Liver (tissue), 9 donors: ENCODE data around the gene LRIG1. TPM values are rescaled to one million over a fixed set of nuclear protein-coding genes. Genes with fewer than 3 reads are reported as not detected.

Experiments used
- DNase-seq: peaks from one replicate; pipeline ENCODE4 v3.0.0-alpha.2; 2017; ENCODE audit warnings: low spot score
- H3K27ac ChIP-seq, 2 donors: one replicate each; pipeline ENCODE4 v1.7.0; 2013; ENCODE audit warnings: inconsistent platforms in 2 of 2, low read length in 2 of 2, control low read depth in 1 of 2, low read depth in 1 of 2, mild to moderate bottlenecking in 1 of 2
- H3K27me3 ChIP-seq, 4 donors: one replicate each; pipeline versions ENCODE4 v1.6.1 to v1.7.0; 2013; ENCODE audit warnings: low read length in 3 of 4, inconsistent platforms in 1 of 4, mild to moderate bottlenecking in 1 of 4, moderate library complexity in 1 of 4; ENCODE audit not compliant: control insufficient read depth in 4 of 4, insufficient read depth in 4 of 4
- H3K36me3 ChIP-seq, 4 donors: one replicate each; pipeline versions ENCODE4 v1.6.1 to v1.7.0; 2013; ENCODE audit warnings: low read length in 3 of 4, mild to moderate bottlenecking in 3 of 4, low read depth in 1 of 4, moderate library complexity in 1 of 4; ENCODE audit not compliant: control insufficient read depth in 4 of 4, insufficient read depth in 3 of 4
- H3K4me1 ChIP-seq, 4 donors: one replicate each; pipeline versions ENCODE4 v1.6.1 to v1.7.0; 2013; ENCODE audit warnings: low read length in 3 of 4, mild to moderate bottlenecking in 3 of 4, moderate library complexity in 1 of 4; ENCODE audit not compliant: control insufficient read depth in 4 of 4, insufficient read depth in 4 of 4
- H3K4me3 ChIP-seq, 3 donors: one replicate each; pipeline versions ENCODE4 v1.6.1 to v1.7.0; 2013; ENCODE audit warnings: low read length in 3 of 3, control low read depth in 1 of 3, low read depth in 1 of 3, mild to moderate bottlenecking in 1 of 3
- H3K9ac ChIP-seq, 2 donors: one replicate each; pipeline ENCODE4 v1.7.0; 2013; ENCODE audit warnings: low read length in 2 of 2, mild to moderate bottlenecking in 2 of 2, moderate library complexity in 2 of 2, control low read depth in 1 of 2, low read depth in 1 of 2
- H3K9me3 ChIP-seq, 4 donors: one replicate each; pipeline versions ENCODE4 v1.6.1 to v1.7.0; 2013; ENCODE audit warnings: low read length in 3 of 4; ENCODE audit not compliant: control insufficient read depth in 4 of 4
- CTCF ChIP-seq: fragments of 150-350 bp; IDR thresholded peaks from 2 replicates; pipeline ENCODE4 v1.5.1; 2017; ENCODE audit warnings: improper control_type of control experiment, low read depth, low read length; ENCODE audit not compliant: missing input control
- EGR1 ChIP-seq, 2 donors: IDR thresholded peaks; 2 replicates each; pipeline ENCODE4 v1.6.1; 2016 to 2018; ENCODE audit warnings: antibody characterized with exemption in 2 of 2, low read depth in 2 of 2
- FOXA2 ChIP-seq: IDR thresholded peaks from 2 replicates; pipeline ENCODE4 v1.6.1; 2016; ENCODE audit warnings: antibody characterized with exemption
- GABPA ChIP-seq, 2 donors: IDR thresholded peaks in 1 of 2; conservative IDR thresholded peaks in 1 of 2; 2 replicates each; pipeline ENCODE4 v1.6.1; 2016; ENCODE audit warnings: antibody characterized with exemption in 2 of 2, mild to moderate bottlenecking in 1 of 2, moderate library complexity in 1 of 2
- HNF4A ChIP-seq, 2 donors: conservative IDR thresholded peaks; 2 replicates each; pipeline ENCODE4 v1.6.1; 2016; ENCODE audit warnings: antibody characterized with exemption in 2 of 2, mild to moderate bottlenecking in 2 of 2
- HNF4G ChIP-seq: IDR thresholded peaks from 2 replicates; pipeline ENCODE4 v1.6.1; 2016; ENCODE audit warnings: antibody characterized with exemption
- MAX ChIP-seq: IDR thresholded peaks from 2 replicates; pipeline ENCODE4 v1.6.1; 2016; ENCODE audit warnings: antibody characterized with exemption
- NR2F2 ChIP-seq: IDR thresholded peaks from 2 replicates; pipeline ENCODE4 v1.6.1; 2016; ENCODE audit warnings: antibody characterized with exemption
- RXRA ChIP-seq, 2 donors: IDR thresholded peaks; 2 replicates each; pipeline ENCODE4 v1.6.1; 2017 to 2018; ENCODE audit warnings: antibody characterized with exemption in 2 of 2, mild to moderate bottlenecking in 1 of 2
- SP1 ChIP-seq: IDR thresholded peaks from 2 replicates; pipeline ENCODE4 v1.6.1; 2018; ENCODE audit warnings: antibody characterized with exemption, mild to moderate bottlenecking
- TAF1 ChIP-seq: conservative IDR thresholded peaks from 2 replicates; pipeline ENCODE4 v1.6.1; 2016; ENCODE audit warnings: antibody characterized with exemption, mild to moderate bottlenecking
- YY1 ChIP-seq: IDR thresholded peaks from 2 replicates; pipeline ENCODE4 v1.6.1; 2016; ENCODE audit warnings: antibody characterized with exemption, mild to moderate bottlenecking
- WGBS: extraction: QIAGEN DNeasy Blood & Tissue Kit; methylation state at CpG from one replicate; pipeline ENCODE4 v1.1.7; 2013; 5-methylcytosine and 5-hydroxymethylcytosine counted together
- polyA plus RNA-seq, 2 donors: library from polyadenylated mRNA; stranded (reverse) in 1 of 2; unstranded in 1 of 2; fragments of 200-250 nt in 1 of 2; fragments of >200 nt in 1 of 2; fragmentation: Nextera tagmentation in 1 of 2; extraction: Ambion mirVana in 1 of 2; gene quantifications; one replicate each; pipeline versions ENCODE4 v1.2.1 to v1.2.3, GENCODE V29; 2013 to 2015
- total RNA-seq, 2 donors: library from RNA; depleted of rRNA; stranded (reverse); fragments of >200 nt; gene quantifications; one replicate each; pipeline ENCODE4 v1.2.3, GENCODE V29; 2014
- TF ChIP-seq, protein P1 (sequence below): IDR thresholded peaks from 2 replicates; pipeline ENCODE4 v1.6.1; 2016; ENCODE audit warnings: antibody characterized with exemption, mild to moderate bottlenecking
- TF ChIP-seq, protein P2 (sequence below): IDR thresholded peaks from 2 replicates; pipeline ENCODE4 v1.6.1; 2016; ENCODE audit warnings: antibody characterized with exemption
- donor health status: healthy.
- donor health status: healthy.
- donor health status: healthy.
- donor health status: healthy.
- donor health status: healthy.

The LRIG1 gene
- total and polyA plus RNA-seq, 4 donors: 9.4 to 48.9 (median 12.9) TPM

- Histone ChIP-seq H3K9ac (no peak overlapping the region), H3K9me3 (no peaks in the 10 kb centered on the region), H3K4me3 (no peak overlapping the region), H3K36me3 (no peaks in the 10 kb centered on the region), H3K4me1 (no peaks in the 10 kb centered on the region), H3K27me3 (no peaks in the 10 kb centered on the region), H3K27ac (no peak overlapping the region)
- WGBS: 90% methylated on average over 3 of the region's 3 CpGs
- no peak for TF ChIP-seq MAX
- TF ChIP-seq RXRA (IDR thresholded peaks at IDR 0.05): no peak
- TF ChIP-seq NR2F2: no peak
- TF ChIP-seq HNF4A (conservative IDR thresholded peaks at IDR 0.05): no peak
- TF ChIP-seq, protein P1, sequence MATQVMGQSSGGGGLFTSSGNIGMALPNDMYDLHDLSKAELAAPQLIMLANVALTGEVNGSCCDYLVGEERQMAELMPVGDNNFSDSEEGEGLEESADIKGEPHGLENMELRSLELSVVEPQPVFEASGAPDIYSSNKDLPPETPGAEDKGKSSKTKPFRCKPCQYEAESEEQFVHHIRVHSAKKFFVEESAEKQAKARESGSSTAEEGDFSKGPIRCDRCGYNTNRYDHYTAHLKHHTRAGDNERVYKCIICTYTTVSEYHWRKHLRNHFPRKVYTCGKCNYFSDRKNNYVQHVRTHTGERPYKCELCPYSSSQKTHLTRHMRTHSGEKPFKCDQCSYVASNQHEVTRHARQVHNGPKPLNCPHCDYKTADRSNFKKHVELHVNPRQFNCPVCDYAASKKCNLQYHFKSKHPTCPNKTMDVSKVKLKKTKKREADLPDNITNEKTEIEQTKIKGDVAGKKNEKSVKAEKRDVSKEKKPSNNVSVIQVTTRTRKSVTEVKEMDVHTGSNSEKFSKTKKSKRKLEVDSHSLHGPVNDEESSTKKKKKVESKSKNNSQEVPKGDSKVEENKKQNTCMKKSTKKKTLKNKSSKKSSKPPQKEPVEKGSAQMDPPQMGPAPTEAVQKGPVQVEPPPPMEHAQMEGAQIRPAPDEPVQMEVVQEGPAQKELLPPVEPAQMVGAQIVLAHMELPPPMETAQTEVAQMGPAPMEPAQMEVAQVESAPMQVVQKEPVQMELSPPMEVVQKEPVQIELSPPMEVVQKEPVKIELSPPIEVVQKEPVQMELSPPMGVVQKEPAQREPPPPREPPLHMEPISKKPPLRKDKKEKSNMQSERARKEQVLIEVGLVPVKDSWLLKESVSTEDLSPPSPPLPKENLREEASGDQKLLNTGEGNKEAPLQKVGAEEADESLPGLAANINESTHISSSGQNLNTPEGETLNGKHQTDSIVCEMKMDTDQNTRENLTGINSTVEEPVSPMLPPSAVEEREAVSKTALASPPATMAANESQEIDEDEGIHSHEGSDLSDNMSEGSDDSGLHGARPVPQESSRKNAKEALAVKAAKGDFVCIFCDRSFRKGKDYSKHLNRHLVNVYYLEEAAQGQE: no peak
- TF ChIP-seq HNF4G: no peak
- no peak for TF ChIP-seq GABPA (IDR thresholded peaks at IDR 0.05 in 1 of 2, conservative IDR thresholded peaks at IDR 0.05 in 1 of 2)
- no peak for TF ChIP-seq TAF1
- no peak for TF ChIP-seq CTCF
- TF ChIP-seq FOXA2: no peak
- TF ChIP-seq SP1: no peak
- TF ChIP-seq EGR1 (IDR thresholded peaks at IDR 0.05; ENCODE audit: low read depth in 2 of 2): no peak
- TF ChIP-seq, protein P2, sequence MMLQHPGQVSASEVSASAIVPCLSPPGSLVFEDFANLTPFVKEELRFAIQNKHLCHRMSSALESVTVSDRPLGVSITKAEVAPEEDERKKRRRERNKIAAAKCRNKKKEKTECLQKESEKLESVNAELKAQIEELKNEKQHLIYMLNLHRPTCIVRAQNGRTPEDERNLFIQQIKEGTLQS: no peak
- no peak for DNase-seq
Observed at GRCh38 chr3:66355394-66355793, 145.4 kb downstream of the LRIG1 start.

DNA sequence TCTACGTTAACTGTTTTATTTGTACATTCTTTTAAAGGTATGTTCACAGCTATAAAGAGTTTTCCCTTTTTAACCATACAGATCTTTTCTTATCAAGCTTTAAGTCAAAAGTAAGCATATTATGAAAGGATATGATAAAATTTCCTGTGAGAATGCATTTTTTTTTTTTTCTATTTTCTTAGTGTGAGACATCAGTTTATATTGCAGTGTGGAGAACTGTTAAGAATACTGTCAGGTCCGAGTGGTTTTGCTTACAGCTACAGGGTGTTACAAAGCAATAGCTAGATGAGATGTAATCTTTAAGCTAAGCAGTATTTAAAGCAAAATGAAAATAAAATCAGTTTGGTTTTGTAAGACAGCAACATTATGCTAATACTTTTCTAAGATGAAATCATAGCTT is 146.8 kb downstream of the LRIG1 start:
- no peak for TF ChIP-seq CTCF
- no peak for TF ChIP-seq YY1
- TF ChIP-seq SP1: no peak
- no peak overlapping the region for H3K27ac ChIP-seq
- 84% methylated on average over 2 of the region's 2 CpGs for WGBS
- no peaks in the 10 kb centered on the region for H3K36me3 ChIP-seq
- no peaks in the 10 kb centered on the region for H3K27me3 ChIP-seq
- no peaks in the 10 kb centered on the region for H3K9me3 ChIP-seq
- H3K4me1 ChIP-seq: no peaks in the 10 kb centered on the region
- no peak overlapping the region for H3K9ac ChIP-seq
- DNase-seq: no peak
- no peak overlapping the region for H3K4me3 ChIP-seq
